ENCODE data around the gene SNX25. TPM values are rescaled to one million over a fixed set of nuclear protein-coding genes. Genes with fewer than 3 reads are reported as not detected.

SNX25 gene
- total and polyA plus RNA-seq, 2 of the 13 experiments (the other 11 are each of a cell fraction or from before 2014, with no cell fraction given): 23.4 to 23.5 TPM

GRCh38 chr4:185287031-185287430 lies 77.6 kb downstream of the SNX25 start:
- 98% methylated on average over 4 of the region's 4 CpGs for WGBS (ENCODE audit: low lambda C conversion rate)
- DNase-seq (ENCODE audit: low spot score) (no peak), FAIRE-seq (no peak), ATAC-seq (no peak)
- H3K27ac ChIP-seq (ENCODE audit: extremely low read length, insufficient read depth, low read length): no peak overlapping the region
- no TSS peak for BruUV-seq (replicated peaks)
- H2AFZ ChIP-seq (ENCODE audit: low read length): no peak overlapping the region
- no peak overlapping the region for H3K4me2 ChIP-seq (ENCODE audit: low read depth, low read length)
- no peaks in the 10 kb centered on the region for H3K79me2 ChIP-seq (ENCODE audit: insufficient read depth, low read length)
- peaks cover 10 to 33% of the 10 kb centered on the region in 2 experiments; a peak in 4 of 5 replicates for H3K36me3 ChIP-seq (replicated peaks in 1 of 2; ENCODE audit: control insufficient read depth in 1 of 2, insufficient read depth in 2 of 2, low read length in 2 of 2)
- TF ChIP-seq ZNF282 (IDR thresholded peaks at IDR 0.05; ENCODE audit: partially characterized antibody) (no peak), REXO4 (CRISPR knock-in tag; IDR thresholded peaks at IDR 0.05; ENCODE audit: borderline replicate concordance) (no peak)
- ChIA-PET CTCF (ENCODE audit: low intra/inter-chr PET ratio, low total read pairs) (no interaction called here), POLR2A (interaction anchor here (1.5 kb wide), 1 partner anchor 16 kb away, joined by 3 read pairs; no protein-coding TSS in a partner anchor)
- in situ Hi-C loops (cut with HindIII; ENCODE audit: extremely low pct_ligation_motif_present, low pct_unique_long_range_greater_than_20kb): no loop called here
- no peak overlapping the region for H3K9ac ChIP-seq (ENCODE audit: insufficient read depth, low read depth, low read length)
- H3K9me3 ChIP-seq (ENCODE audit: low read length): no peaks in the 10 kb centered on the region
- peaks cover 11% of the 10 kb centered on the region for H3K4me1 ChIP-seq (ENCODE audit: insufficient read depth, low read length)
- no peak overlapping the region for H3K4me3 ChIP-seq (replicated peaks in 1 of 3; ENCODE audit: insufficient read depth in 1 of 3, low read depth in 2 of 3, low read length in 3 of 3)
- no peaks in the 10 kb centered on the region for H4K20me1 ChIP-seq (ENCODE audit: insufficient read depth, low read length)
- intact Hi-C loops (cut with micrococcal nuclease; ENCODE audit: unreplicated experiment): no loop called here
- H3K27me3 ChIP-seq (ENCODE audit: control insufficient read depth in 1 of 2, insufficient read depth in 2 of 2, low read length in 2 of 2): no peaks in the 10 kb centered on the region

DNA sequence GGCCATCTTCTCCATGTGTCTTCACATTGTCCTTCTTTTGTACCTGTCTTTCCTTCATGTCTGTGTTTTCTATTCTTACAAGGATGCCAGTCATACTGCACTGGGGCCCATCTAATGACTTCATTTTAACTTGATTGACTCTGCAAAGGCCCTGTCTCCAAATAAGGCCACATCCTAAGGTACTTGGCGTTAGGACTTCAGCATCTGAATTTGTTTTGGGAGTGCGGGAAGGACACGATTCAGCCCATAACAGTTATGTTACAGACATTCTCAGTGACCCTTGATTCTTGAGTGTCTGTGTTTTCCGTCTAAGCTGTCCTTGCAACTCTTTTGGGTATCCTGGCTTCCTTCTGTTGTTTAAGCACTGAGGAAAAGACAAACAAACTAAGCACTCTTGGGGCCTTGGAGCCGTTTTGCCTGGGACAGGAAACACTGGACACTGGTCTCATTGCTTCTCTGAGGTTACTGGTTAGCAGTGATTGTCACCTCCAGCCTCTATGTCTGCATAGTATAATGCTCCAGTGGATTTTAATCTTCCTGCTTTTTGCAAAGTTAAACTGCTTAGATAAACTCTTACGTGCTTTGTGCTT lies 80.7 kb downstream of the SNX25 start:
- no peak overlapping the region for H3K4me2 ChIP-seq (ENCODE audit: low read depth, low read length)
- no peaks in the 10 kb centered on the region for H3K9me3 ChIP-seq (ENCODE audit: low read length)
- H3K27me3 ChIP-seq (ENCODE audit: control insufficient read depth in 1 of 2, insufficient read depth in 2 of 2, low read length in 2 of 2): no peaks in the 10 kb centered on the region
- TF ChIP-seq ZBTB49 (CRISPR knock-in tag; IDR thresholded peaks at IDR 0.05; ENCODE audit: borderline replicate concordance) (no peak), PAF1 (CRISPR knock-in tag; IDR thresholded peaks at IDR 0.05) (no peak), AKAP8 (CRISPR knock-in tag; IDR thresholded peaks at IDR 0.05) (no peak), KAT8 (CRISPR knock-in tag; IDR thresholded peaks at IDR 0.05) (no peak)
- WGBS (ENCODE audit: low lambda C conversion rate): 91% methylated on average over 6 of the region's 6 CpGs
- H3K36me3 ChIP-seq (replicated peaks in 1 of 2; ENCODE audit: control insufficient read depth in 1 of 2, insufficient read depth in 2 of 2, low read length in 2 of 2): peaks cover 15 to 52% of the 10 kb centered on the region in 2 experiments; a peak in 4 of 5 replicates
- H3K4me1 ChIP-seq (ENCODE audit: insufficient read depth, low read length): peaks cover 11% of the 10 kb centered on the region
- H2AFZ ChIP-seq (ENCODE audit: low read length): no peak overlapping the region
- ATAC-seq (no peak), FAIRE-seq (no peak), DNase-seq (ENCODE audit: low spot score) (no peak)
- BruUV-seq (replicated peaks): no TSS peak
- H3K9ac ChIP-seq (ENCODE audit: insufficient read depth, low read depth, low read length): no peak overlapping the region
- no peak overlapping the region for H3K4me3 ChIP-seq (replicated peaks in 1 of 3; ENCODE audit: insufficient read depth in 1 of 3, low read depth in 2 of 3, low read length in 3 of 3)
- no peaks in the 10 kb centered on the region for H3K79me2 ChIP-seq (ENCODE audit: insufficient read depth, low read length)
- in situ Hi-C loops (cut with HindIII; ENCODE audit: extremely low pct_ligation_motif_present, low pct_unique_long_range_greater_than_20kb) (no loop called here), intact Hi-C loops (cut with micrococcal nuclease; ENCODE audit: unreplicated experiment) (no loop called here)
- CTCF ChIA-PET (ENCODE audit: low intra/inter-chr PET ratio, low total read pairs): no interaction called here
- no peak overlapping the region for H3K27ac ChIP-seq (ENCODE audit: extremely low read length, insufficient read depth, low read length)
- POLR2A ChIA-PET: no interaction called here
- no peaks in the 10 kb centered on the region for H4K20me1 ChIP-seq (ENCODE audit: insufficient read depth, low read length)
